Chondrocyte (in vitro differentiated cells): Measurements from ENCODE around the gene MCCD1. TPM values are rescaled to one million over a fixed set of nuclear protein-coding genes. Genes with fewer than 3 reads are reported as not detected.
A peak's percentile ranks its signal among the peaks of the same experiment; 100 is the strongest.

Source experiments
- DNase-seq: peaks from one replicate; pipeline ENCODE4 v3.0.0; 2021; ENCODE audit warnings: mixed read lengths, low spot score
- H3K27ac Mint-ChIP-seq: one replicate; pipeline ENCODE4 v1.8.0; 2021; ENCODE audit warnings: mild to moderate bottlenecking, moderate library complexity, mixed read lengths; ENCODE audit not compliant: unreplicated experiment
- H3K27me3 Mint-ChIP-seq: 2 replicates; pipeline ENCODE4 v1.8.0; 2021; ENCODE audit warnings: low read depth, mixed read lengths
- H3K36me3 Mint-ChIP-seq: 2 replicates; pipeline ENCODE4 v1.8.0; 2021; ENCODE audit warnings: low read depth, mixed read lengths
- H3K4me1 Mint-ChIP-seq: 2 replicates; pipeline ENCODE4 v1.8.0; 2021; ENCODE audit warnings: low read depth, mild to moderate bottlenecking, mixed read lengths
- H3K4me3 Mint-ChIP-seq: one replicate; pipeline ENCODE4 v1.8.0; 2021; ENCODE audit warnings: mild to moderate bottlenecking, moderate library complexity, mixed read lengths; ENCODE audit not compliant: unreplicated experiment
- H3K9me3 Mint-ChIP-seq: 2 replicates; pipeline ENCODE4 v1.8.0; 2021; ENCODE audit warnings: low read depth, mixed read lengths
- long read RNA-seq: library from polyadenylated mRNA; stranded (forward); transcript quantifications from one replicate; pipeline ENCODE4 v2.0.0, GENCODE V29; 2021
- total RNA-seq: library from RNA; stranded (reverse); gene quantifications from 3 replicates; pipeline ENCODE4 v1.2.1, GENCODE V29; 2021
- TF ChIP-seq, protein P1 (sequence below): fragments of 200-600 bp; sonication (generic); IDR thresholded peaks from 2 replicates; pipeline ENCODE4 v1.5.0; 2021; ENCODE audit warnings: antibody characterized with exemption, mild to moderate bottlenecking, moderate library complexity

MCCD1 gene, protein sequence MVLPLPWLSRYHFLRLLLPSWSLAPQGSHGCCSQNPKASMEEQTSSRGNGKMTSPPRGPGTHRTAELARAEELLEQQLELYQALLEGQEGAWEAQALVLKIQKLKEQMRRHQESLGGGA
- total RNA-seq: not detected in 3 replicates
- long read RNA-seq: 0 reads

GRCh38 chr6:31528821-31529328 is at the start of gene MCCD1:
Gene MCCD1 (plus strand): TSS chr6:31528962. CDS start chr6:31529015, 53 bp downstream.
- peaks cover 28% of the 10 kb centered on the region for H3K36me3 Mint-ChIP-seq
- H3K9me3 Mint-ChIP-seq: no peaks in the 10 kb centered on the region
- H3K4me3 Mint-ChIP-seq: no peak within 1 kb of the TSS
- H3K27ac Mint-ChIP-seq: peak within 1 kb of the TSS; percentile 81
- DNase-seq: no peak
- H3K4me1 Mint-ChIP-seq: peaks cover 7% of the 10 kb centered on the region
- TF ChIP-seq, protein P1, sequence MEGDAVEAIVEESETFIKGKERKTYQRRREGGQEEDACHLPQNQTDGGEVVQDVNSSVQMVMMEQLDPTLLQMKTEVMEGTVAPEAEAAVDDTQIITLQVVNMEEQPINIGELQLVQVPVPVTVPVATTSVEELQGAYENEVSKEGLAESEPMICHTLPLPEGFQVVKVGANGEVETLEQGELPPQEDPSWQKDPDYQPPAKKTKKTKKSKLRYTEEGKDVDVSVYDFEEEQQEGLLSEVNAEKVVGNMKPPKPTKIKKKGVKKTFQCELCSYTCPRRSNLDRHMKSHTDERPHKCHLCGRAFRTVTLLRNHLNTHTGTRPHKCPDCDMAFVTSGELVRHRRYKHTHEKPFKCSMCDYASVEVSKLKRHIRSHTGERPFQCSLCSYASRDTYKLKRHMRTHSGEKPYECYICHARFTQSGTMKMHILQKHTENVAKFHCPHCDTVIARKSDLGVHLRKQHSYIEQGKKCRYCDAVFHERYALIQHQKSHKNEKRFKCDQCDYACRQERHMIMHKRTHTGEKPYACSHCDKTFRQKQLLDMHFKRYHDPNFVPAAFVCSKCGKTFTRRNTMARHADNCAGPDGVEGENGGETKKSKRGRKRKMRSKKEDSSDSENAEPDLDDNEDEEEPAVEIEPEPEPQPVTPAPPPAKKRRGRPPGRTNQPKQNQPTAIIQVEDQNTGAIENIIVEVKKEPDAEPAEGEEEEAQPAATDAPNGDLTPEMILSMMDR: no peak
- no peaks in the 10 kb centered on the region for H3K27me3 Mint-ChIP-seq

- peaks cover 3% of the 10 kb centered on the region for H3K27me3 Mint-ChIP-seq
- no peak overlapping the region for H3K27ac Mint-ChIP-seq
- DNase-seq: no peak
- no peaks in the 10 kb centered on the region for H3K9me3 Mint-ChIP-seq
- peaks cover 2% of the 10 kb centered on the region for H3K36me3 Mint-ChIP-seq
- H3K4me1 Mint-ChIP-seq: peaks cover 17% of the 10 kb centered on the region
- TF ChIP-seq, protein P1: no peak
- H3K4me3 Mint-ChIP-seq: no peak overlapping the region
These were observed 49.4 kb upstream of the MCCD1 start for GRCh38 chr6:31479151-31479932.

DNA sequence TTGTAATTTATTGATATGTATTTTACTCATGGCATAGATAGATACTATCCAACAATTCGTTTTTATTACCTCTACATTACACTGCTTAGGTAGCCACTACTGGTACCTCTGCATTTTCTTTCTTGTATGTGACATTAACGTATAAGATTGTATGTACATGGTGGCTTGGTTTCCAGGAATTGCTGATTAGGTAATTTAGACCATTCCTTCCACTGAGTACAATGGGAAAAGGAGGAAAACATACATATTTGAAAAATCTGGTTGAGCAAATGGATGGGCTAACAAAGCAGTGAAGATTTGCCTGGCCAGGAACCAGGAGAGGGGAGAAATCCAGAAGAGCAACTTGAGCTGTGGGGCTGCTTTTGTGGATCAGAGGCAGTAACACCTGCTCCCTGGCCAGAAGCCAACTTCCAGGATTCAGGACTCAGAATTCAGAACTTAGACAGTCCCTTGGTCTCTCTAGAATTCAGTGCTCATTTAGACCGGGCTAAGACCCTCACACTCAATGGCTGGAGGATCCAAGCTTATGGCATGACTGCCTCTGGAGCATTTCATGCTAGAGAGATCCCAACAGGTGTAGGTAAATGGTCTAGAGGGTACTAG is 48.7 kb upstream of the MCCD1 start:
- Mint-ChIP-seq H3K9me3 (no peaks in the 10 kb centered on the region), H3K27me3 (peaks cover 3% of the 10 kb centered on the region), H3K4me3 (no peak overlapping the region), H3K27ac (no peak overlapping the region), H3K36me3 (peaks cover 2% of the 10 kb centered on the region), H3K4me1 (peaks cover 17% of the 10 kb centered on the region)
- TF ChIP-seq, protein P1: no peak
- DNase-seq: no peak

DNA sequence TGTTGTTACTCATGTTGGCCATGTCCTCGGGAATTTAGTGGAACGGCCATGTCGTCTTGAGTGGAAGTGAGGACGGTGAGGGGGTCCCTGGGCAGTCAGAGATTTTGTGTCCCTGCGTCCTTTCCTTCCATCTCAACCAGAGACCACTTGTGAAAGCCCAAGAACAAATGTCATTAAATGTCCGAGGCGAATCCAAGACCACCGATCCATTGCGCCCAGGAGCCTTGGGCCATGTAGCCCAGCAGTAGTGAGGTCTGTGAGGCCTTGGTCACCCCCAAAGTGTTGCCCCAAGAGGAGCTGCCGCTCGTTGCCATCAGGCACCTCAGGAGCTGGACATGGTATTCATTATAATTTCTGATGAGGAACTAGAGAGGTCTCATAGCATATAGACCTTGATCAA is 48.2 kb upstream of the MCCD1 start:
- Mint-ChIP-seq H3K9me3 (no peaks in the 10 kb centered on the region), H3K4me3 (no peak overlapping the region), H3K27me3 (peaks cover 3% of the 10 kb centered on the region), H3K36me3 (peaks cover 2% of the 10 kb centered on the region), H3K4me1 (peaks cover 17% of the 10 kb centered on the region), H3K27ac (no peak overlapping the region)
- no peak for DNase-seq
- TF ChIP-seq, protein P1: no peak

DNA sequence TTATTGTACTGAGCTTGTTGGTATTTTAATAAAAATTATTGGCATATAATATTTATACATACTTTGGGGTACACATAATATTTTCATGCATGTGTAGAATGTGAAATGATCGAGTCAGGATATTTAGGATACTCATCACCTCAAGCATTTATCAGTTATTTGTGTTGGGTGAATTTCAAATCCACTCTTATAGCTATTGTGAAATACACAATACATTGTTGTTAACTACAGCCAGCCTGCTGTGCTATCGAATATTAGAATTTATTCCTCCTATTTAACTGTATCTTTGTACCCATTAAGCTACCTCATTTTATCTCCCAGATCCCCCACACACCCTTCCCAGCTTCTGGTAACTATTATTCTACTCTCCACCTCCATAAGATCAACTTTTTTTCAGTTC is 45.4 kb upstream of the MCCD1 start:
- Mint-ChIP-seq H3K36me3 (peaks cover 2% of the 10 kb centered on the region), H3K4me1 (peaks cover 20% of the 10 kb centered on the region), H3K4me3 (no peak overlapping the region), H3K9me3 (no peaks in the 10 kb centered on the region), H3K27ac (no peak overlapping the region), H3K27me3 (peaks cover 3% of the 10 kb centered on the region)
- TF ChIP-seq, protein P1: no peak
- DNase-seq: no peak
